Effector CD4-positive, alpha-beta T cell (primary cell): Measurements from ENCODE around the gene MRTFB.

Experiments
- DNase-seq: peaks from one replicate; pipeline ENCODE4 v3.0.0-alpha.2; 2020

MRTFB gene

DNA sequence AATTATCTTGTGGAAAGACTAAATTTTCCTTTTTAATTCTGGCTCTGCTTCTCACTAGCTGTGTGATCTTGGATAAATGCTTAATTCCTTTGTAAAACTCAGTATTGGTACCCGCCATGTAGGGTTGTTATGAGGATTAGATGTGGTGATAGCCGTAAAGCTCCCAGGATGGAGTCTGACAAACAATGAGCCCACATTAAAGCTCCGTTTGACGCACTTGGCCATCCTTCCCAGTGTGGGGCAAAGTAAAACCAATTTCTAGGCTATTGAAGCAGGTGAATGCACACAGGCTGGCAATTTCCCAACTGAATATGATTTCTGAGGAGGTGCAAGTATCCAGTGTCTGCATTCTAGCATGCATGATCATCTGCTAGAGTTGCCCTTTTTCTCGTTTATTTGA, 123.6 kb downstream of the MRTFB start:
- no peak for DNase-seq

DNA sequence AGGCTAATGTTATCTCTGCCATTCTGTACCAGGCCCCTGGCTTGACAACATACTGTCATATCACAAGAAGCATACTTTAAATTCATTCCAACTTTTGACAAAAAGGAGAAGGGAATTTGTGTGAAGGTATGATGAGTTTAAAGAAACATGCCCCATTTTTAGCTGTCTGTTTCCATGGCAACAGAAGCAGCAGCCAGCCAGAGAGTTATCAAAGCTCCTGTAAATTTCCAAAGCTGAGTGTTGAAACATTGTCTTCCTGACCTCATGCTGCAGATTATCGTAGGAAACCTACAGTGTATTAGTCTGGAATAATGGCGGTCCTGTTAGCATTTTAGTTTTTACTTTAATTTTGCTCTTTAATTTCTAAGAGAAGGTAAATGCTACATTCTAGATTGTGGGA, 124.9 kb downstream of the MRTFB start:
- no peak for DNase-seq

DNA sequence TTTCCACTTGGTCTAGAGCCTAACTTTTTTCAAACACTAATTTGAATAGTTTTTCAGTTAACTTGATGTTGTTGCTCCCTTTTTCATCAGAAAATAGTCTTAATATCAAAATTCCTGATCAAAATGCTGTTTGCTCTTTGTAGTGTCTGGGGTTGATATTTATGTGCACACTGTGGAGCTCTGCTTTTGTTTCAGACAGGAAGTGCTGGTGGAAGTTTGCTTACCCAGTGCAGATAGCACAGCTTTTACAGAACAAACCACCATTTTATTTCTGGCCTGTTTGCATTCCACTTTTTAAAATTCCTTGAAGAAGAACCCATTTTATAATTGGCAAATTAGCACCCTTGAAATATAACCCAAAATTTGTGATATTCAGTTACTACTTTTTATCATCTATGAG, 125.4 kb downstream of the MRTFB start:
- DNase-seq, result no peak

DNA sequence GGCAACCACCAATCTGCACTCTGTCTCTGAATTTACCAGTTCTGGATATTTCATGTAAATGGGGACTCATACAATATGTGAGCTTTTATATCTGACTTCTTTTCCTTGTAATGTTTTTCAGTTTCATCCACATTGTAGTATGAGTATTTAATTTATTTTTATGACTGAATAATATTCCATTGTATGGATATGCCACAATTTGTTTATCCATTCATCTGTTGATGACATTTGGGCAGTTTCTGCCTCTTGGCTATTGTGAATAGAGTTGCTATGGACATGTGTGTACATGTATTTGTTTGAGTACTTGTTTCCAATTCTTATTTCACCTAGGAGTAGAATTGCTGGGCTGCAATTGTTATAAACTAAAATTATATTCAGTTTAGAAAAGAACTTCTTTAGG, 126.9 kb downstream of the MRTFB start:
- DNase-seq, result no peak

DNA sequence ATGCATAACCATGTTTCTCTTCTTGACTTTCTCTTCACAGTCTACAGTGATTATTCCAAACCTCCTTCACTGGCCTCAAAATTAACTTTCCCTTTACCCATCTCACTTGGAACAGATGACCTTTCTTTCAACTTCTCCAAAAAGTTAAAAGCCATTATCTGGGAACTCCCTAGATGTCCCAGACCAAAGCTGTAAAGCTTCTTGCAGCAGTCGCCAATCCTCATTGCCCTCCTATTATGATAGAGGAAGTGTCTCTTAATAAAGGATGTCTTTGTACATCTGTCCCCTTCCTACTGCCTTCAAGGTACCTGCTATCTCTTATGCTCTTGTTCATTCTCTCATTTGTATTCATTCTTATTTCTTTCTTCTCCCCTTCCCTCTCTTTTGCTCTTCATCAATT, 127.5 kb downstream of the MRTFB start:
- no peak for DNase-seq

DNA sequence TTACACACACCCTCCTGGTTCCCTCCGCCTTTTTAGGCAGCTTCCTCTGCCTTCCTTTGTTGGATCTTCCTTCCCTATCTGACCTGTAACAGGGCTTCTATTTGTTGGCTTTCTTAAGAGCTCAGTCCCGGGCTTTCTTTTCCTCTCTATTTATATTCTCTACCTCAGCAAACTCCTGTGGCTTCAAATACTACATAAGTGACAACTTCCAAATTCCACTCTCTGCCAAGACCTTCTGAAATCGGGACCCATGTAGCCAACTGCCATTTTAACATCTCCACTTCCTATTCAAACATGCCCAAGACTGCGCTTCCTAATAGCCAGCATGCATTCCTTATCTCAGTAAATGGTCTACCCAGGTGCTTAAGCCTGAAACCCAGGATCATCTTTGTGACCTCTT, 128.1 kb downstream of the MRTFB start:
- no peak for DNase-seq

DNA sequence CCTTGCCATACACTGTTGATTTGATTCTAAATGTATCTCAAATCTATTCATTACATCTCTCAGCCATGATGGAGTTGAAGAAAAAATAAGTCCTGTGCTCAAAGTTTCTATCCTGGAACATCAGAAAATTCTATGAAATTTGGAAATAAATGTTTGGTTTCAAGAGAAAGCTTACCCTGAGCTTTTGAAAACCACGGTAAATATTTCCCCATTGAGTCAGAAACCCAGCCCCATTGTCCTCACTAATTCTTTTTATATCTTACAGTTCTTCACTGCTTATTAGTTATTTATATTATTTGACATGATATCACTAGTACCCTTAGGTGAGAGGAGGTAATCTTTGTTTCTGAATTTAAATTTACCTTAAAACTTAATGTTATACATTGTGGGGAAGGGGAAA, 128.5 kb downstream of the MRTFB start:
- no peak for DNase-seq

DNA sequence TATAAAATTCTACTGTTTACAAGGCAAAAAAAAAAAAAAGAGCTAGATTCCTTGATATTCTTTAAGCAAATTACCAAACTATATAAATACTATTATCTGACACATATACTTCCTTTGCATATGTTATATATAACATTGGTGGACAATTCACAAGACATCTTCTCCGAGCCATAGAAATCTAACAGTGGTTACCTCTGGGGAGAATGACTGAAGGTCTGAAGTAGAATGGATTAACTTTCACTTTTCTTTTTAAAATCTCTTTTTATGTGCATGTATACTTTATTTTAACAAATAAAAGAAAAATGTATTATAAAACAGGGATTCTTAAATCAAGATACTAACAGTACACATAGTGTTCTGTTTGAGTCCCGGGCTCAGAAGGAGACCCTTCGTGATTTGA, 131.0 kb downstream of the MRTFB start:
- DNase-seq, result no peak

DNA sequence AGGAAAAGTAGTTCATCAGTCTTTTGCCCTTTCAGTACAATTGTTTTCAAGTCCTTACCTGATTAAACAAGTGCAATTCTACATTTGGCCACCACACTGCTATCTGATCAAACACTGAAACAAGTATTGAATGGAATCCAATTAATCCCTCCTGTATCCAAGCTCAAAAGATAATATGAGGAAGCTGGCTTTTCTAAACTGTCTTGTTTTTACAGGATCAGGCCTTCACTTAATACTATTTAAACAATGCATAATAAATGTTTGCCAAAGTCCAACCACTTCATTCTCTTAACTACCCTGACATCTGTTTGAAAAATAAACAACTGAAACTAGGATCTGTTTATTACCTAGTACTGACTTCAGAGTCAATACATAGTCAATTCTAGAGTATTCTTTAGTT, 131.6 kb downstream of the MRTFB start:
- no peak for DNase-seq

DNA sequence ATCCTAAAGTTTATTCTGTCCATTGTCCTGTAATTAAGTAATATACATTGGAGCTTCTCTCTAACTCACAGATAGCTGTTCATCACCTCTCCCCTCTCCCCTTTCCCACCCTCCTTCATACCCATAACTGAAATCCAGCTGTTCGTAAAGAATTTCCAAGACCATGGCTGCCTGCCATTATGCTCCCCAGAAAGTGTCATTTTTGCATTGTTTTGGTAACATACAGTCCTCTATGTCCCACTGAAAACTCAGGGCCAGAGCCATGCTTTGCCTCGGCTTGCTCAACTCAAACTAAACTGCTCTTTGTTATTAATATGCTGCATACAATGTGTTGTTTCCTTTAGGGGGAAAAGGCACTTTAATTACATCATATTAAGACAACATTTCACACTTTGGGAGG, 132.0 kb downstream of the MRTFB start:
- no peak for DNase-seq

DNA sequence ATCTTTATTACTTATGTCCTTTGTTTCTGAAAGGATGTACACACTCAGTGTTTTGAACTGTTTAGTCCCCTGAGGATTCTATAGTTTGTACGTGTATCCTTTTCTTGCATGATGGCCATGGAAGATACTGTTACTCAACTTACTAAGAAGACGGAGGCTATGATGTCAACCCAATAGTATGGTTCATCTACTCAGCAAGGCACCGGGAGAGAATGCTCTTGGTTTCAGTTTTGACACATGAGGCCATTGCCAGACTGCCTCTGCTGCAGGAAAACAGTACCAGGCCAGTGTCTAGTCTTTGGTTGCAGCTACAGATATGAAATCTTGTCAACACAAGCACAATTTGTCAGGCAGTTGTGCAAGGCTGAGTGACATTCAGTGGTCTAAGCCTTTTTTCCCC, 134.5 kb downstream of the MRTFB start:
- no peak for DNase-seq

DNA sequence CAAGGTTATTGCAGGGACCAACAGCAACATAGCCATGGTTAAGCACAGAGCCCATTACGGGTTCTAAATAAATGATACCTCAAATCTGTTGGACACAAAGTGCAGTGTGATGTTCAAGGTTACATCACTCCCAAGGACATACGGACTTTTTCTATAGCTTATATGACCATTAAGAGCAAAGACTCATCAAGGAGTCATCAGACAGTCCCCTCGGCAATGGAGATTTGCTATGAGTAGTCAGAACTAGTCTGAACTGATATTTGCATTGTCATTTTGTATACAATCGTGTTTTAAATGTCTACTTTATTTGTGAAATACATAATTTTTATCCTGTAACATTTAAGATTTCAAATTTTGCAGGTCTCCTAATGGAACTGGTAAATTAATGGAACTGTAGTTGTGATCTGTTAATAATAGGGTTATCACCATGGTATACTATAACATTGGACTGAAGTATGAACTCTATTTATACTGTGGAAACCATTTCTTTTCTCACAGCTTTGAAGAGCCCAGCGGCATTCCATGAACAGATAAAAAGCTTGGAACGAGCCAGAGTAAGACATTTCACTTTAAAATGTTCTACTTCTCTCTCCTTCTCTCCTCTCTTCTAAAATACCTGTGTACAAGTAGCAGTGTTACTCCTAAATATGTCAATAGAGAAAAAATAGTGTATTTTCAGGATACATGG, 140.9 kb downstream of the MRTFB start:
- DNase-seq, result no peak

DNA sequence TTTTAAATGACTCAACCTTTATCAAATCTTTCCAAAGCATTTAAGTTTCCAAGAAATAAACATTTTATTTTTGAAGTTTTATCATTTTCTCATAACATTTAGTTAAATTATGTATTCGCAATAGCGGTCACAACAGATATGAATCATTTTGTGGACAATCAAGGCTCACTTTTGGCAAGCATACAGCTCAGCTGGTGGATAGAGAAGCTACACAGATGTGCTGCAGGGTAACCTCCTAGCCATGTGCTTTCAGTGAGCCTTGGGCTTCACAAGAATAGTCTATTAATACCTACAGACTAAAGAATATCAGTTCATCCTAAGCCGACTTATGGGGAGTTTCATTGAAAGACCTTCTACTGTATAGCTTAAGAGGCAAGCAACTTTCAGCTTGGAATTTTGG, 144.8 kb downstream of the MRTFB start:
- DNase-seq, result no peak

DNA sequence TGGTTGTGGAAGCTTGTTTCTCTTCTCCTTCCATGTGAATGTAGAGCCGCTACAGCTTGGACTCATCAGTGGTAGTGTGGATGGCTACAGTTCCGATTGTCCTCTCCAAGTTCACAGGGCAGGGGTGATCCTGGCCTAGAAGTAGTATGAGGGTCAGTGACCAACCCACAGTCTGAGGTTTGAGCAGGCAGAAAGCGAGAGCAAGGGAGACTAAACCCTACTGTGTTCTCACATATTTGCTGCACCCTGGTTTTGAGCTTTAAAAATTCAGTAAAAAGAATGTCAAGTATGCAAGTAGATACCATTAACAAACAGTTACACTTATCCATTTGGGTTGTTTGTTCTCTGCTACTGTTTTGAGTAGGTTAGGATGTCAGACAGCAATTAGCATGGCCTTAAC, 148.9 kb downstream of the MRTFB start:
- no peak for DNase-seq

DNA sequence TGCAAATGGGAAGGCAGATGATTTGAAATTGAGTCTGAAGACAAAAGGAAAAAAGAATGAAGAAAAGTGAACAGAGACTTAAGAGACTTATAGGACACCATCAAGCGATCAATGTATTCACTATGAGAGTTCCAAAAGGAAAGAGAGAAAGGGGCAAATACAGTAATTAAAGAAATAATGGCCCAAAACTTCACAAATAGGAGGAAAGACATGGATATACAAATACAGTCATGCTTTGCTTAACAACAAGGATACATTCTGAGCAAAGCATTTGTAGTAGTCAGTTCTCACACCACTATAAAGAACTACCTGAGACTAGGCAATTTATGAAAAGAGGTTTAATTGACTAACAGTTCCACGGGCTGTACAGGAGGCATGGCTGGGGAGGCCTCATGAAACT, 152.5 kb downstream of the MRTFB start:
- DNase-seq, result no peak

DNA sequence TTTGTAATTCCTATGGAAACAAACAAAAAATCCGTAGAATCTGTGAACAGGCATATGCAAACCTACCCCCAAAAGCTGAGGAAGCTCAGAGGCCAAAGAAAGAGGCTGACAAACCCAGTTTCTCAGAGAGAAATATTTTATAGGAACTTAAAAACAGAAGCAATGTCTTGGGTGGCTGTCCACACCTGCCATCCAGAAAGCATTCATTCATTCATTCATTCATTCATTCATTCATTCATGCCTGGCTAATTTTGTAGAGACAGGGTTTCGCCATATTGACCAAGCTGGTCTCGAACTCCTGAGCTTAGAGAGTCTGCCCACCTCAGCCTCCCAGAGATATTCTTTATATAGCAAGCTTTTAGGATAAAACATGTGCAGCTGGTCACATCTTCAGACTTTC, 154.3 kb downstream of the MRTFB start:
- no peak for DNase-seq

DNA sequence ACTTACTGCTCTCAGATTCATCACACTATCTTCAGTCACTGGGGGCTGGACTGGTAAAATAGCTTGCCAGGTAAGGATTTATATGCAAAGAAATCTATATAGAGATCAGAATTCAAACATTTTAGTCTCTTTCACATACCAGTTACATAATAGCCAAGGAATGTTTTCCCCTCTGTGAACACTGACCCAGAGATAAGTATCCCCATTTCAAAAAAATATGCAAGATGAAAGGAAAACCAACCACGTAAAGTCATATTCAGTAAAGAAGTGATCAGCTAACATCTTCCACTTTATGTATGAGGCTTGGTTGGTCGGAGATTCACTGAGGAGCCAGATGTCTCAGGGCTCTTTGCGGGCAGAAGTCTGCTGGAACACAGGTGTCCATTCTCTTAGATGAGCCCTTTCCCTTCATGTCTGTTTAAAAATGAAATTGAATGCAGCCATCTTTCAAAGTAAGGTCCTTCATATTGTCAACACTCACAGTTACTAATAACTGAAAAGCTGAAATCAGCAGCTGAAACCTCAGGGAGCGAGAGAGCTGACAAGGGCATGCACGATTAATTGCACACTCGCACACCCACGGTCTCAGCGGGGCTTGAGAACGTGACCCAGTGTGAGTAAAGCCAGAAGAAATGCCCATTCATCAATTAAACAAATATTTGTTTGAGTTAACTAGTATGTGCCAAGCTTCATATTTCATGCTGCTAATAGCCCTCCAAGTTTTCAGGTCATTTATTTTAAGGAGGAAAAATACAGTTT, 161.2 kb downstream of the MRTFB start:
- no peak for DNase-seq

DNA sequence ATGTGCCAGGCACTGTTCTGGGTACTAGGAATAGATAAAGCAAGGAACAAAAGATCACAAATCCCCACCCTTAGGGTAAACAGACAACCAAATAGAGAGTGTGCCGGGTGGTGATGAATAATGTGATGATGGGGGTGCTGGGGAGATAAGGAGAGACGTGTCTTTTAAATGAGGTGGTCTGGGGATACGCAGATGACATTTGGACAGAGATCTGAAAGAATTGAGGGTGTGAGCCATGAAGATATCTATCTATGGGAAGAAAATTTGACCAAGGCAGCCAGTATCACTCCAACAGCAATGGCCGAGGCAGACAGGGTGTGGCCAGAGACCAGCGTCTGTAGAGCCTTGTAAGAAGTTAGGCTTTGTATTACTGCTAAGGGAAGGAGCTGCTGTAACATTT, 165.3 kb downstream of the MRTFB start:
- no peak for DNase-seq

DNA sequence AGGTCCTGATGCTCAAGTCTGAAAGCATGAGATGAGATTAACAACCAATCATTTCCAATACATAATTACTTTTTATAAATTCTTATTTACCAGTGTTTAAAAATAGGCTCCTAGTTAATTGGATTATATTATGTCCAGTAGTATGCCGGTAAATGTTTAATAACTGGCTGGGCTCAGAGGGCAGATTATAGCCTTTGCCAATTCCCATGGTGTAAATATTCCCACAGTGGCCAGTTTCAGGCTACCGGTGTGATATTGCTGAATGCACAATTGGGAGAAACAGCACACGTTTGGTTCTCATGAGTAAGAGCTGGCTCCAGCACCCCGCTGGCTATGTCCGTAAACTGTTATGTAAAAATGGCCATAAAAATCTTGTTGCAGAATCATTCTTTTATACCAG, 167.6 kb downstream of the MRTFB start:
- no peak for DNase-seq

DNA sequence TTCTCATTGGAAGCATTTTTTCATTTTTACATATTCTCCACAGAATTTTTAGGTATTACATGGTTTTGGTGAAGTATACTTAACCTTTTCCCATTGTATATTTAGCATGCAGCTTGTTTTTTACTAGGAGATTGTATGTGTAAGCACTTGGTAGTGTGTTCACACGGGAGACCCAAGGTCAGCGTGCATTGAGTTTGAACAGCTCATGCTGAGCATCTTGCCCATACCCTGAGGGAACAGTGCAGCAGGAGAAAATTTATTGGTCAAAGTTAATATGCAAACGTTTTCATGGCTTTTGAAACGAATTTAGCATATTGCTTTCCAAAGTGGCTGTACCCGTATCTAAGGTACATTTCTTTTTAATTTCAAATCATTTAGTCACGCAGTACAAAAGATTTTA, 168.7 kb downstream of the MRTFB start:
- DNase-seq, result no peak

DNA sequence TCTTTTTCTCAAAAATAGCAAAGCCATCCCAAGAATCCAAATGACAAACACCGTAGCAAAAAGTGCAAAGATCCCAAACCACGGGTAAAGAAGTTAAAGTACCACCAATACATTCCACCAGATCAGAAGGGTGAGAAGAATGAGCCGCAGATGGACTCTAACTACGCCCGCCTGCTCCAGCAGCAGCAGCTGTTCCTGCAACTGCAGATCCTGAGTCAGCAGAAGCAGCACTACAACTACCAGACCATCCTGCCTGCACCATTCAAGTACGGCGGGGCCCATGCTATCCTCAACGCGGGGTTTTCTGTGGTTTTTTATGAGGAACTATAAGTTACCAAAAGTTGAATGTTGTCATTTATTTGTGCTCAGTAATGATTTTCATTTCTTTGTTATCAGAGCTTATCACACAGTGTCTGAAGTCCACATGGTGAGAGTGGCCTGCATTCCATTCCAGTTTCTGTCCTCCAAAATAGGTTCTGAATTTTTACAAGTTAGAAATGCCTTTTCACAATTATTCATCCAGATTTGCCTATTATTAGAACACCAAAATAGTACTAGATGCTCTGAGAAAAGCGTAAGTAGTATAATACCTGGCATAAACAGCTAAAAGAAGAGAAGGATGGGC, 169.2 kb downstream of the MRTFB start:
- DNase-seq, result no peak

DNA sequence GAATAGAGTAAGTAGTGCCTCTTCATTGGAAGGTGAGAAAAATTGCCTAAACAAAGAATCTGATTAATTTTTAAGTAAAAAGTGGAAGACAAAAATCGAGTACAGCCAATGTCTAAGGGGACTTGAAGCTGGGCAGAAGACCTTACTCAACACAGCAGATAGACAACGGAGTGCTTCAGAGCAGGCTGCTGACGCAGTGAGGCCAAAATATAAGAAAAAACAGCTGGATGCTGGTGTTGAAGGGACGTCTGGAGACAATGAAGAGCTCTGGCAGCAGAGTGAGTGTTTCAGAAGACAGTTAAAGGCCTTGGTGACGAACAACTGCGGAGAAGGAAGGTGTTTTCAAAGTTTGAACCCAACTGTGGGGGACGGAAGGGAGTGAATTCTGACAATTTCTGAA, 169.8 kb downstream of the MRTFB start:
- no peak for DNase-seq

DNA sequence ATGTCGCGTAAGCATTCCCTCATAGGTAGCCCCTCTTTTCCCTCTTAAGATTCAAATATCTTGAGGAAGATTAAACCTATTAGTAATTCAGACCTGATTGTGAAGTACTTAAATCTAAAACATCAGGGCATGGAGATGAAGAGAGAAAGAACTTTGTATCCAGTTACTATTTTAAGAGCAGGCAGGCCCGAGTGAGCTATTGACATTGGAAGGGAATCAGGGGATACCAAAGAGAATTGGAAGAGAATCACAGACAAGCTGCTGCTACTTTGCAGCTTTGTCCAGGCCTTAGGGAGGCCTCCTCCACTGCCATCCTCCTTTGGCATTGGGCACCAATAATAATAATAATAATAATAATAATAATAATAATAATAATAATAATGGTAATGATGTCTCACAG, 170.5 kb downstream of the MRTFB start:
- DNase-seq, result no peak

DNA sequence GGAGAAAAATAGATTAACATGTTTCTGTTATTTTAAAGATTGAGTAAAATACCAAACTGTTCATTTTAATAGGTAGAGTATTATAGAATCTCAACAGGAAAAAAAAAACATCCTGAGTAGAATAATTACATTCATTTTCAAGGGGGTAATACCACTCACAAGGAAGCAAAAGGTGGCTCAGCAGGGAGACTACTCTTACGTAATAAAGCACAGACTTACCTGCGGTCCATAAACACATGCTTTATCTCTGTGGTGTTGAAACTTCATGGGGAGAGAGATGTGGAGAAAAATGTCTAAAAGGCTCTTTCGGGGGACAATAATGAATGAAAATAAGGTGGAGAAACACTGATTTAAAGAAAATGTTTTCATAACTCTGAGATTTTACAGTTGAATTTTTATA, 171.7 kb downstream of the MRTFB start:
- DNase-seq, result no peak
